Left ventricle myocardium inferior (tissue), 1 donor: ENCODE measurements around the gene CD63. TPM values are rescaled to one million over a fixed set of nuclear protein-coding genes. Genes with fewer than 3 reads are reported as not detected.

Experiments used
- DNase-seq: peaks from one replicate; pipeline ENCODE4 v3.0.0-alpha.2; 2020
- H3K27ac ChIP-seq: fragments of 200-600 bp; replicated peaks from 2 replicates; pipeline ENCODE4 v1.8.0; 2021
- H3K27me3 ChIP-seq: fragments of 200-600 bp; 2 replicates; pipeline ENCODE4 v1.8.0; 2021; ENCODE audit warnings: low read depth
- H3K36me3 ChIP-seq: fragments of 200-600 bp; 2 replicates; pipeline ENCODE4 v1.8.0; 2021
- H3K4me1 ChIP-seq: fragments of 200-600 bp; 2 replicates; pipeline ENCODE4 v1.8.0; 2021
- H3K4me3 ChIP-seq: fragments of 200-600 bp; 2 replicates; pipeline ENCODE4 v1.8.0; 2021; ENCODE audit warnings: mild to moderate bottlenecking, moderate library complexity
- H3K9me3 ChIP-seq: fragments of 200-600 bp; replicated peaks from 2 replicates; pipeline ENCODE4 v1.8.0; 2021
- CTCF ChIP-seq: fragments of 200-600 bp; IDR thresholded peaks from 2 replicates; pipeline ENCODE4 v1.8.0; 2021; ENCODE audit warnings: antibody characterized with exemption, mild to moderate bottlenecking, borderline replicate concordance
- intact Hi-C: fragments of 100-400 bp; cut with micrococcal nuclease; formaldehyde crosslinking; loops from one replicate; pipeline ENCODE4 v1.11.0; 2022
- total RNA-seq: library from RNA; stranded (reverse); fragmentation: NEBNext Ultra II Directional; extraction: Animal tissue kit (Norgen Biotek cat#: 25700); gene quantifications from one replicate; pipeline ENCODE4 v1.2.1, GENCODE V29; 2021
- donor health status: DM: no; HTN: yes; CAD: no; lungs with severe emphysema.

The CD63 gene
- total RNA-seq, 1 donor from 2014 or later, result 705 TPM

GRCh38 chr12:55708695-55709233 is 20.0 kb downstream of the CD63 start:
- H3K9me3 ChIP-seq, result no peaks in the 10 kb centered on the region
- peak overlapping the region; percentile 95 for H3K27ac ChIP-seq
- peak; percentile 61 for DNase-seq
- peak overlapping the region; percentile 80 for H3K4me3 ChIP-seq
- intact Hi-C loops, result no loop called here
- H3K36me3 ChIP-seq, result no peaks in the 10 kb centered on the region
- H3K27me3 ChIP-seq, result peaks cover 14% of the 10 kb centered on the region
- no peak for TF ChIP-seq CTCF
- peaks cover 85% of the 10 kb centered on the region for H3K4me1 ChIP-seq

- peak; percentile 83 for DNase-seq
Measured at GRCh38 chr12:55707841-55708694, 20.7 kb downstream of the CD63 start, which contains the start of gene ITGA7. TSS of gene ITGA7 (minus strand) at chr12:55707904. CDS start at chr12:55707682, 222 bp downstream.

GRCh38 chr12:55707219-55707671 is 21.6 kb downstream of the CD63 start:
- no peak for TF ChIP-seq CTCF
- Histone ChIP-seq H3K27me3 (peaks cover 14% of the 10 kb centered on the region), H3K4me1 (peaks cover 84% of the 10 kb centered on the region), H3K4me3 (peak overlapping the region; percentile 80), H3K27ac (peak overlapping the region; percentile 95), H3K9me3 (no peaks in the 10 kb centered on the region), H3K36me3 (no peaks in the 10 kb centered on the region)
- intact Hi-C loops, result no loop called here
- no peak for DNase-seq

More at GRCh38 chr12:55707841-55708694, 20.7 kb downstream of the CD63 start, which contains the start of gene ITGA7:
- Histone ChIP-seq H3K4me3 (peak within 1 kb of the TSS; percentile 80), H3K27me3 (peaks cover 14% of the 10 kb centered on the region), H3K27ac (peak within 1 kb of the TSS; percentile 95), H3K36me3 (no peaks in the 10 kb centered on the region), H3K4me1 (peaks cover 84% of the 10 kb centered on the region), H3K9me3 (no peaks in the 10 kb centered on the region)
- TF ChIP-seq CTCF, result no peak
- intact Hi-C loops, result no loop called here

- peaks cover 88% of the 10 kb centered on the region for H3K4me1 ChIP-seq
- intact Hi-C loops, result no loop called here
- peaks cover 14% of the 10 kb centered on the region for H3K27me3 ChIP-seq
- no peaks in the 10 kb centered on the region for H3K36me3 ChIP-seq
- H3K27ac ChIP-seq, result peak overlapping the region; percentile 95
- TF ChIP-seq CTCF, result no peak
- peak overlapping the region; percentile 80 for H3K4me3 ChIP-seq
- DNase-seq, result no peak
- no peaks in the 10 kb centered on the region for H3K9me3 ChIP-seq
Measured at GRCh38 chr12:55706568-55707218, 22.1 kb downstream of the CD63 start.

- no peak for DNase-seq
- Histone ChIP-seq H3K27me3 (peaks cover 14% of the 10 kb centered on the region), H3K27ac (peak overlapping the region; percentile 95), H3K4me1 (peaks cover 92% of the 10 kb centered on the region), H3K9me3 (no peaks in the 10 kb centered on the region), H3K36me3 (no peaks in the 10 kb centered on the region), H3K4me3 (peak overlapping the region; percentile 80)
- intact Hi-C loops, result no loop called here
- TF ChIP-seq CTCF, result peak; percentile 61
Measured at GRCh38 chr12:55705782-55706402, 22.9 kb downstream of the CD63 start.
